Neural cell (in vitro differentiated cells): ENCODE measurements around the gene SLC38A9.

Experiments used
- CTCF ChIP-seq: fragments of 450-650 bp; IDR thresholded peaks from 2 replicates; pipeline ENCODE4 v1.5.1; 2014; ENCODE audit warnings: antibody characterized with exemption, mild to moderate bottlenecking, moderate library complexity; ENCODE audit not compliant: poor library complexity, severe bottlenecking
- EZH2 ChIP-seq: fragments of 200-600, 300-800 bp; shearing (Covaris generic), sonication (generic); IDR thresholded peaks from 2 replicates; pipeline ENCODE4 v1.6.1; 2014; ENCODE audit warnings: antibody characterized with exemption, low read length, borderline replicate concordance, mild to moderate bottlenecking; ENCODE audit not compliant: insufficient read depth, poor library complexity, severe bottlenecking
- MXI1 ChIP-seq: fragments of 450-650 bp; conservative IDR thresholded peaks from 2 replicates; pipeline ENCODE4 v1.6.1; 2014; ENCODE audit warnings: antibody characterized with exemption, mild to moderate bottlenecking; ENCODE audit not compliant: poor library complexity, severe bottlenecking
- POLR2AphosphoS5 ChIP-seq: IDR thresholded peaks from 2 replicates; pipeline ENCODE4 v1.6.1; 2012
- RAD21 ChIP-seq: fragments of 450-650 bp; conservative IDR thresholded peaks from 2 replicates; pipeline ENCODE4 v1.6.1; 2014; ENCODE audit warnings: antibody characterized with exemption, mild to moderate bottlenecking, moderate library complexity
- TAF1 ChIP-seq: IDR thresholded peaks from 2 replicates; pipeline ENCODE4 v1.6.1; 2012; ENCODE audit warnings: low read depth
- TF ChIP-seq, protein P1 (sequence below): IDR thresholded peaks from 2 replicates; pipeline ENCODE4 v1.6.1; 2012; ENCODE audit warnings: borderline replicate concordance

- TF ChIP-seq CTCF (no peak), TAF1 (no peak), POLR2AphosphoS5 (no peak), RAD21 (no peak), MXI1 (no peak), EZH2 (no peak)
- TF ChIP-seq, protein P1, sequence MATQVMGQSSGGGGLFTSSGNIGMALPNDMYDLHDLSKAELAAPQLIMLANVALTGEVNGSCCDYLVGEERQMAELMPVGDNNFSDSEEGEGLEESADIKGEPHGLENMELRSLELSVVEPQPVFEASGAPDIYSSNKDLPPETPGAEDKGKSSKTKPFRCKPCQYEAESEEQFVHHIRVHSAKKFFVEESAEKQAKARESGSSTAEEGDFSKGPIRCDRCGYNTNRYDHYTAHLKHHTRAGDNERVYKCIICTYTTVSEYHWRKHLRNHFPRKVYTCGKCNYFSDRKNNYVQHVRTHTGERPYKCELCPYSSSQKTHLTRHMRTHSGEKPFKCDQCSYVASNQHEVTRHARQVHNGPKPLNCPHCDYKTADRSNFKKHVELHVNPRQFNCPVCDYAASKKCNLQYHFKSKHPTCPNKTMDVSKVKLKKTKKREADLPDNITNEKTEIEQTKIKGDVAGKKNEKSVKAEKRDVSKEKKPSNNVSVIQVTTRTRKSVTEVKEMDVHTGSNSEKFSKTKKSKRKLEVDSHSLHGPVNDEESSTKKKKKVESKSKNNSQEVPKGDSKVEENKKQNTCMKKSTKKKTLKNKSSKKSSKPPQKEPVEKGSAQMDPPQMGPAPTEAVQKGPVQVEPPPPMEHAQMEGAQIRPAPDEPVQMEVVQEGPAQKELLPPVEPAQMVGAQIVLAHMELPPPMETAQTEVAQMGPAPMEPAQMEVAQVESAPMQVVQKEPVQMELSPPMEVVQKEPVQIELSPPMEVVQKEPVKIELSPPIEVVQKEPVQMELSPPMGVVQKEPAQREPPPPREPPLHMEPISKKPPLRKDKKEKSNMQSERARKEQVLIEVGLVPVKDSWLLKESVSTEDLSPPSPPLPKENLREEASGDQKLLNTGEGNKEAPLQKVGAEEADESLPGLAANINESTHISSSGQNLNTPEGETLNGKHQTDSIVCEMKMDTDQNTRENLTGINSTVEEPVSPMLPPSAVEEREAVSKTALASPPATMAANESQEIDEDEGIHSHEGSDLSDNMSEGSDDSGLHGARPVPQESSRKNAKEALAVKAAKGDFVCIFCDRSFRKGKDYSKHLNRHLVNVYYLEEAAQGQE = no peak
These were observed 46.1 kb upstream of the SLC38A9 start for GRCh38 chr5:55758231-55758630.
